Stimulated activated CD4-positive, alpha-beta T cell treated with anti-CD3 and anti-CD28 coated beads, Interleukin-15, amount 100 ng/mL, for 1 hour (primary cell): ENCODE measurements around the gene SNX11.

Source experiments
- DNase-seq, 2 donors: peaks; one replicate each; pipeline ENCODE4 v3.0.0-alpha.2; 2020; ENCODE audit warnings: low read depth in 1 of 2, low spot score in 1 of 2

The SNX11 gene

GRCh38 chr17:48161127-48161905, 53.8 kb downstream of the SNX11 start:
- DNase-seq, result no peak

- no peak for DNase-seq
Observed at GRCh38 chr17:48162306-48162934, 54.9 kb downstream of the SNX11 start.

DNA sequence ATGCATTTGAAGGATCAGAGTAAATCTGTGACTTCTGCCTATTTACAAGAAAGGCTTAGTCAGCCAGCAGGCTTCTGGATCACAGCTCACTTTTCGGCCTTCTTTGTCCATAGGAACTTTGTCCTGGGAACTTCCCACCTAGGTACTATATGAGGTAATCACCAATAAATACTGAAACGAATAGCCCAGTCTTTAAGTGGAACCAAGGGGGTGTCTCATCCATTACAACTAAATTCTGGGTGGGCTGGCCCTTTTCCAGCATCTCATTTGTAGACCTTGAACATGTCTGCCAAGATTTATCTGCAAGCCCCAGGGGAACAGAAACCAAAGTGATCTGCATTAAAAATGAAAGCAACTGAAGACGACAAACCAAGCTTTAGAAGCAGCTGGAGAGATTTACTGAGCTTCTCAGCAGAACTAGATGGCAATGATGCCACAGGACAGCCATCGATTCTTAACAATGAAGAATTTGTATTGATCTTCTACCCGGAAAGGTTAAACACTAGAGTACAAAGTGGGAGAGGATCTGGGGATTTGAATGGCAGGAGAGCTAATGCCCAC, 55.5 kb downstream of the SNX11 start:
- DNase-seq, result no peak

DNA sequence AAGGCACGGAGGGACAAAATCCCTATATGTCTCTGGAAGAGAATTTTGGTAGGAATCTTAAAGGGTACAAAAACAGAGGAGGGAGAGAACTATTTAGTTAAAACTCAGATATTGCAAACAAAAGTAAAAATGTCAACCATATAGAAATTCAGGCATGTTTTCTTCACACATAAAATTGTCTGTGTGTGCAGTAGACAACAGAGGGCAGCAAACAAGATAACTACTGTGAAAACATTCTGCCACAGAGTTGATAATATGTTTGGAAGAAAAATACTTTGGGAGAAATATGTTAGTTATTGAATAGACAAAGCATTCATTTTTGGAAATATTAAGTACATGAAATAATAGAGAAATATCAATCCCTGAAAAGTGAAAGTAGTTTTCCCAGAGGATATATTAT, 56.2 kb downstream of the SNX11 start:
- DNase-seq, result no peak

DNA sequence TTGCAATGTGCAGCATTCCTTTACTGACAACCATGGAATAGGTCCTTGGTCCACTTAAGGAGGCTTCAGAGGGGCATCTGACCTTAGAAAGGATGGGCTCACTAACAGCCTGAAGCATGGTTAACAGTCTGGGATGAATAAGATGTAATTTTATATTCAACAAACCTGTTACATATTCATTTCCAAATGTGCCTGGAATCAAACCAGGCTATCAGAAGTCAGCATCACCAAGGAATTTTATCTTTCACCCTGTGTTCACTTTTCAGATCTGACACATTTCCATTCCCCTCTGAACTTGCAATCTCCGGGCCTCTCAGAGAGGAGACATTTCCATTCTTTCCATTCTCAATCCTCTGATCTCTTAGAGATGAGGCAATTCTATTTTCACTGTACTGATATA, 62.4 kb downstream of the SNX11 start:
- no peak for DNase-seq
